Ascending aorta (tissue), 2 donors: Measurements from ENCODE around the gene NOL9. TPM values are rescaled to one million over a fixed set of nuclear protein-coding genes. Genes with fewer than 3 reads are reported as not detected.

Source experiments
- DNase-seq, 2 donors: peaks; one replicate each; pipeline ENCODE4 v3.0.0-alpha.2; 2019; ENCODE audit warnings: low spot score in 2 of 2
- H3K27ac ChIP-seq, 2 donors: fragments of 200-600 bp; sonication (generic); one replicate each; pipeline ENCODE4 v1.5.1; 2016 to 2017; ENCODE audit warnings: mild to moderate bottlenecking in 1 of 2
- H3K27me3 ChIP-seq: fragments of 200-600 bp; sonication (generic); one replicate; pipeline ENCODE4 v1.5.1; 2017
- H3K36me3 ChIP-seq, 2 donors: fragments of 200-600 bp; sonication (generic); one replicate each; pipeline ENCODE4 v1.5.1; 2016
- H3K4me1 ChIP-seq, 2 donors: fragments of 200-600 bp; sonication (generic); one replicate each; pipeline ENCODE4 v1.5.1; 2016 to 2017; ENCODE audit warnings: mild to moderate bottlenecking in 1 of 2
- H3K4me3 ChIP-seq, 2 donors: fragments of 200-600 bp; sonication (generic); one replicate each; pipeline ENCODE4 v1.5.1; 2016 to 2017; ENCODE audit warnings: mild to moderate bottlenecking in 1 of 2
- H3K9me3 ChIP-seq, 2 donors: fragments of 200-600 bp; sonication (generic); one replicate each; pipeline ENCODE4 v1.5.1; 2016
- CTCF ChIP-seq, 3 experiments: fragments of 200-600 bp in 2 of 3; fragments of 450-650 bp in 1 of 3; sonication (generic) in 2 of 3; IDR thresholded peaks; one replicate each; pipeline ENCODE4 v1.5.1; 2016 to 2019; ENCODE audit warnings: antibody characterized with exemption in 3 of 3, mild to moderate bottlenecking in 1 of 3, moderate library complexity in 1 of 3
- intact Hi-C: fragments of 100-400 bp; cut with DNase I; formaldehyde crosslinking; loops from one replicate; pipeline ENCODE4 v1.15.1; 2023
- total RNA-seq: library from RNA; depleted of rRNA; stranded (reverse); fragments of >200 nt; gene quantifications from one replicate; pipeline ENCODE4 v1.1.0, GENCODE V29; 2016

NOL9 gene
- total RNA-seq, 1 donor from 2014 or later, result 31.0 TPM

GRCh38 chr1:6490181-6491080 lies 63.9 kb downstream of the NOL9 start:
- peak overlapping the region; percentile 76 to 85 for H3K4me3 ChIP-seq
- H3K9me3 ChIP-seq, result no peaks in the 10 kb centered on the region
- peaks cover 5 to 20% of the 10 kb centered on the region in 2 donors for H3K4me1 ChIP-seq
- H3K27ac ChIP-seq, result peak overlapping the region; percentile 5 to 50
- H3K36me3 ChIP-seq, result no peaks in the 10 kb centered on the region
- no peak for TF ChIP-seq CTCF (IDR thresholded peaks at IDR 0.05)
- intact Hi-C loops, result loop anchor here (2.0 kb wide), 1 partner anchor 64 kb away; the partner anchor contains the start of genes NOL9 and TAS1R1
- no peak for DNase-seq
- H3K27me3 ChIP-seq, result no peaks in the 10 kb centered on the region

GRCh38 chr1:6489799-6490180 lies 64.5 kb downstream of the NOL9 start:
- peaks cover 5 to 25% of the 10 kb centered on the region in 2 donors for H3K4me1 ChIP-seq
- intact Hi-C loops, result loop anchor here (2.0 kb wide), 1 partner anchor 65 kb away; the partner anchor contains the start of genes NOL9 and TAS1R1
- peak in 1 of 2 donors; percentile 79 for DNase-seq
- H3K27ac ChIP-seq, result no peak overlapping the region
- no peaks in the 10 kb centered on the region for H3K9me3 ChIP-seq
- peak overlapping the region; percentile 76 to 85 for H3K4me3 ChIP-seq
- peak; percentile 65 to 96 (median 91) for TF ChIP-seq CTCF (IDR thresholded peaks at IDR 0.05)
- H3K27me3 ChIP-seq, result no peaks in the 10 kb centered on the region
- H3K36me3 ChIP-seq, result no peaks in the 10 kb centered on the region

- Histone ChIP-seq H3K4me3 (no peak overlapping the region), H3K4me1 (peaks cover 5 to 25% of the 10 kb centered on the region in 2 donors), H3K27me3 (no peaks in the 10 kb centered on the region), H3K36me3 (no peaks in the 10 kb centered on the region), H3K9me3 (no peaks in the 10 kb centered on the region), H3K27ac (no peak overlapping the region)
- no peak for TF ChIP-seq CTCF (IDR thresholded peaks at IDR 0.05)
- intact Hi-C loops, result no loop called here
- DNase-seq, result no peak
Measured at GRCh38 chr1:6489383-6489765, 64.9 kb downstream of the NOL9 start.

- Histone ChIP-seq H3K4me1 (peaks cover 5 to 25% of the 10 kb centered on the region in 2 donors), H3K9me3 (no peaks in the 10 kb centered on the region), H3K36me3 (no peaks in the 10 kb centered on the region), H3K27ac (no peak overlapping the region), H3K4me3 (no peak overlapping the region), H3K27me3 (no peaks in the 10 kb centered on the region)
- TF ChIP-seq CTCF (IDR thresholded peaks at IDR 0.05), result no peak
- intact Hi-C loops, result no loop called here
- DNase-seq, result no peak
Measured at GRCh38 chr1:6488602-6489382, 65.5 kb downstream of the NOL9 start.

DNA sequence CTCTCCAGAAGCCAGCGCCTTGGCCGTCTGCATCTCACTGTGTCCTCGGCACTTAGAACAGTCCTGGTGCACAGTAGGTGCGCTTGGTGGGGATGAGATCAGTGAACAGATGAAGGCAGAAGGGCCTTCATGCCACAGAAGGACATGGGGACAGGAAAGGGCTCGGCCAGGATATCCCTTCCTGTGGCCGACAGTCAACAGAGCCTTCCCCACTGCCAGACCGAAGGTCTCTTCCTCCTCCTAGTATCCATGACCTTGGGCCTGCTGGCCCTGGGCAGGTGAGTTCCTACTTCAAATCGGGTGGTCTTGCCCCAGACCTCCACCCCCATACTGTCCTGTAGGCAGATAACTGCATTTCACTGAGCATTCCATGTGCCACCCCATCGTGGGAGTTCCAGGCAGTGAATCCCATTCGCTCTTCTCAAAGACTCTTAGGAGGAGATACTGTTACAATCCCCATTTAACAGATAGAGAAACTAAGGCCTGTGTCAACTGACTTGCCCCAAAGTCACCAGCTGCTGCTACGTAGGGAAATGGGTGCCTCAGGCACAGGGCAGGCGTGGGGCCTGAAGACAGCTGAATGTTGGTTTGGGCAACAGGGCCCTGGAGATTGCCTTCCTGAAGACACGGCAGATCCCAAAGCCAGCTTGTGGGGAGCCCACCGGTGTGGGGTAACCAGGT lies 66.4 kb downstream of the NOL9 start:
- intact Hi-C loops, result no loop called here
- Histone ChIP-seq H3K4me1 (peaks cover 5 to 25% of the 10 kb centered on the region in 2 donors), H3K27me3 (no peaks in the 10 kb centered on the region)

More for the DNA sequence above, 66.4 kb downstream of the NOL9 start:
- Histone ChIP-seq H3K4me3 (no peak overlapping the region), H3K27ac (no peak overlapping the region), H3K9me3 (no peaks in the 10 kb centered on the region), H3K36me3 (no peaks in the 10 kb centered on the region)
- TF ChIP-seq CTCF (IDR thresholded peaks at IDR 0.05), result no peak
- DNase-seq, result no peak
